Type B pancreatic cell (in vitro differentiated cells): ENCODE measurements around the gene CNBP. TPM values are rescaled to one million over a fixed set of nuclear protein-coding genes. Genes with fewer than 3 reads are reported as not detected.
A peak's percentile ranks its signal among the peaks of the same experiment; 100 is the strongest.
"Not testable (repeated sequence)": the region's sequence is repeated elsewhere in the genome, so short reads cannot be mapped to it uniquely, and the experiment has no call there.

Experiments used
- DNase-seq: peaks from one replicate; pipeline ENCODE4 v3.0.0; 2021; ENCODE audit warnings: mixed read lengths; ENCODE audit not compliant: unreplicated experiment; ENCODE audit errors: extremely low spot score
- H3K27ac Mint-ChIP-seq: 2 replicates; pipeline ENCODE4 v1.8.0; 2021; ENCODE audit warnings: mild to moderate bottlenecking, mixed read lengths
- H3K27me3 Mint-ChIP-seq: 2 replicates; pipeline ENCODE4 v1.8.0; 2021; ENCODE audit warnings: mixed read lengths
- H3K36me3 Mint-ChIP-seq: 2 replicates; pipeline ENCODE4 v1.8.0; 2021; ENCODE audit warnings: mixed read lengths
- H3K4me1 Mint-ChIP-seq: one replicate; pipeline ENCODE4 v1.8.0; 2021; ENCODE audit warnings: mixed read lengths; ENCODE audit not compliant: unreplicated experiment
- H3K4me3 Mint-ChIP-seq: 2 replicates; pipeline ENCODE4 v1.8.0; 2021; ENCODE audit warnings: mild to moderate bottlenecking, mixed read lengths
- H3K9me3 Mint-ChIP-seq: 2 replicates; pipeline ENCODE4 v1.8.0; 2021; ENCODE audit warnings: mixed read lengths
- CTCF ChIP-seq: fragments of 200-600 bp; sonication (generic); conservative IDR thresholded peaks from 2 replicates; pipeline ENCODE4 v1.5.0; 2021; ENCODE audit warnings: antibody characterized with exemption, mild to moderate bottlenecking
- total RNA-seq: library from RNA; stranded (reverse); gene quantifications from 2 replicates; pipeline ENCODE4 v1.2.1, GENCODE V29; 2021; ENCODE audit warnings: low replicate concordance

CNBP gene
- total RNA-seq, 1 donor from 2014 or later = 260 TPM

DNA sequence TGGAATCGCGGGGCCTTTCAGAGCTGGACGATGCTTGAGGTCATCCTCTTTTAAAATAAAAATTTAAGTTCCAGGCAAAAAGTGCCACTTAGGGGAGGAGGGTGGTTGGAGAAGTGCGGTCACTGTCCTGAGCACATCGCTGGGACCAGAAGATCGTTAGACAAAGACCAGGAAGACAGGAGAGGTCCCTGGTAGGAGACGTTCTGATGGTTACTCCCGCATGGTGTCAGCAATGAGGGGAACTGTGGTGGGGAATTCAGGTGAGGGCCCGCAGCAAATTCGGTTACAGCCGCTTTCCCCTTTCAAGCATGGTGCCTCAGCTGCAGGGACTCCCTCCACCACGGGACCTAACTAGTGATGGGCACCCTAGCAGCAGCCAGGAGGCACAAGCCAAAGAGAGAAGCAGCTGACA is 21.8 kb downstream of the CNBP start:
- H3K4me1 Mint-ChIP-seq = peaks cover 25% of the 10 kb centered on the region
- H3K27me3 Mint-ChIP-seq = no peaks in the 10 kb centered on the region
- H3K9me3 Mint-ChIP-seq = no peaks in the 10 kb centered on the region
- peak overlapping the region; percentile 100 for H3K27ac Mint-ChIP-seq
- DNase-seq = no peak
- TF ChIP-seq CTCF = no peak
- peak overlapping the region; percentile 99 for H3K4me3 Mint-ChIP-seq
- H3K36me3 Mint-ChIP-seq = peaks cover 7% of the 10 kb centered on the region

- peak within 1 kb of the TSS; percentile 100 for H3K27ac Mint-ChIP-seq
These were observed 22.5 kb downstream of the CNBP start, which contains the start of gene ISY1 for GRCh38 chr3:129160891-129161859. Gene ISY1 (minus strand): TSS chr3:129161063. CDS start chr3:129160975, 88 bp downstream.

GRCh38 chr3:129144786-129145185 is 38.9 kb downstream of the CNBP start:
- DNase-seq = no peak
- H3K4me1 Mint-ChIP-seq = no peaks in the 10 kb centered on the region
- TF ChIP-seq CTCF = no peak
- H3K27me3 Mint-ChIP-seq = no peaks in the 10 kb centered on the region
- H3K36me3 Mint-ChIP-seq = peaks cover 3% of the 10 kb centered on the region
- H3K9me3 Mint-ChIP-seq = no peaks in the 10 kb centered on the region
- no peak overlapping the region for H3K4me3 Mint-ChIP-seq
- no peak overlapping the region for H3K27ac Mint-ChIP-seq

More at GRCh38 chr3:129160891-129161859, 22.5 kb downstream of the CNBP start, which contains the start of gene ISY1:
- Mint-ChIP-seq H3K4me3 (peak within 1 kb of the TSS; percentile 99), H3K9me3 (no peaks in the 10 kb centered on the region), H3K27me3 (no peaks in the 10 kb centered on the region), H3K4me1 (peaks cover 25% of the 10 kb centered on the region), H3K36me3 (peaks cover 3% of the 10 kb centered on the region)
- DNase-seq = peak; percentile 90
- TF ChIP-seq CTCF = peak; percentile 89

DNA sequence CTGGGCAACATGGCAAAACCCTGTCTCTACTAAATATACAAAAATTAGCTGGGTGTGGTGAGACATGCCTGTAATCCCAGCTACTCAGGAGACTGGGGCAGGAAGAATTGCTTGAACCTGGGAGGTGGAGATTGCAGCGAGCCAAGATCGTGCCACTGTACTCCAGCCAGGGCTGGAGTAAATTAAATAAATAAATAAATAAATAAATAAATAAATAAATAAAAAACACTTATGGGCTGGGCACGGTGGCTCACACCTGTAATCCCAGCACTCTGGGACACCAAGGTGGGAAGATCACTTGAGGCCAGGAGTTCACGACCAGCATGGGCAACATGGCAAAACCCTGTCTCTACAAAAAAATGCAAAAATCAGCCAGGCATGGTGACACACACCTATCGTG is 42.7 kb downstream of the CNBP start:
- not testable (repeated sequence) for H3K9me3 Mint-ChIP-seq, H3K27ac Mint-ChIP-seq, DNase-seq, H3K4me3 Mint-ChIP-seq, H3K4me1 Mint-ChIP-seq, H3K27me3 Mint-ChIP-seq, H3K36me3 Mint-ChIP-seq

GRCh38 chr3:129139911-129140310 is 43.8 kb downstream of the CNBP start:
- Mint-ChIP-seq H3K4me3 (no peak overlapping the region), H3K36me3 (no peaks in the 10 kb centered on the region), H3K9me3 (no peaks in the 10 kb centered on the region), H3K27ac (no peak overlapping the region), H3K4me1 (no peaks in the 10 kb centered on the region), H3K27me3 (no peaks in the 10 kb centered on the region)
- TF ChIP-seq CTCF = no peak
- DNase-seq = no peak

DNA sequence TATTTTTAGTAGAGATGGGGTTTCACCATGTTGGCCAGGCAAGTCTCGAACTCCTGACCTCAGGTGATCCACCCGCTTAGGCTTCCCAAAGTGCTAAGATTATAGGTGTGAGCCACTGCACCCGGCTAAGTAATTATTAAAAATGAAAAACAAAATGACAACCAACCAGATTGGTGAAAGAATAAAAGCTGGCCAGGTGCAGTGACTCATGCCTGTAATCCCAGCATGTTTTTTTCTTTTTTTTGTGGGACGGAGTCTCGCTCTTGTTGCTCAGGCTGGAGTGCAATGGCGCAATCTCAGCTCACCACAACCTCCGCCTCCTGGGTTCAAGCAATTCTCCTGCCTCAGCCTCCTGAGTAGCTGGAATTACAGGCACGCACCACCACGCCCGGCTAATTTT is 47.4 kb downstream of the CNBP start:
- not testable (repeated sequence) for H3K4me3 Mint-ChIP-seq, H3K27ac Mint-ChIP-seq, H3K9me3 Mint-ChIP-seq, H3K4me1 Mint-ChIP-seq, DNase-seq, H3K27me3 Mint-ChIP-seq
- peaks cover 15% of the 10 kb centered on the region for H3K36me3 Mint-ChIP-seq
